Suprapubic skin (tissue), 4 donors: ENCODE results near the gene BARHL1.

Experiments
- POLR2A ChIP-seq, 2 donors: fragments of 450-650 bp; IDR thresholded peaks; one replicate each; pipeline ENCODE4 v1.6.1; 2017; ENCODE audit warnings: antibody characterized with exemption in 2 of 2, mild to moderate bottlenecking in 2 of 2, moderate library complexity in 2 of 2
- POLR2AphosphoS5 ChIP-seq, 3 donors: sonication (generic); formaldehyde crosslinking; IDR thresholded peaks; one replicate each; pipeline ENCODE4 v1.6.1; 2017; ENCODE audit warnings: antibody characterized with exemption in 3 of 3
- TF ChIP-seq, protein P1 (sequence below), 2 donors: fragments of 200-600 bp in 1 of 2; fragments of 450-650 bp in 1 of 2; sonication (generic) in 1 of 2; IDR thresholded peaks; one replicate each; pipeline ENCODE4 v1.5.1; 2016 to 2019; ENCODE audit warnings: antibody characterized with exemption in 2 of 2, mild to moderate bottlenecking in 1 of 2, moderate library complexity in 1 of 2

DNA sequence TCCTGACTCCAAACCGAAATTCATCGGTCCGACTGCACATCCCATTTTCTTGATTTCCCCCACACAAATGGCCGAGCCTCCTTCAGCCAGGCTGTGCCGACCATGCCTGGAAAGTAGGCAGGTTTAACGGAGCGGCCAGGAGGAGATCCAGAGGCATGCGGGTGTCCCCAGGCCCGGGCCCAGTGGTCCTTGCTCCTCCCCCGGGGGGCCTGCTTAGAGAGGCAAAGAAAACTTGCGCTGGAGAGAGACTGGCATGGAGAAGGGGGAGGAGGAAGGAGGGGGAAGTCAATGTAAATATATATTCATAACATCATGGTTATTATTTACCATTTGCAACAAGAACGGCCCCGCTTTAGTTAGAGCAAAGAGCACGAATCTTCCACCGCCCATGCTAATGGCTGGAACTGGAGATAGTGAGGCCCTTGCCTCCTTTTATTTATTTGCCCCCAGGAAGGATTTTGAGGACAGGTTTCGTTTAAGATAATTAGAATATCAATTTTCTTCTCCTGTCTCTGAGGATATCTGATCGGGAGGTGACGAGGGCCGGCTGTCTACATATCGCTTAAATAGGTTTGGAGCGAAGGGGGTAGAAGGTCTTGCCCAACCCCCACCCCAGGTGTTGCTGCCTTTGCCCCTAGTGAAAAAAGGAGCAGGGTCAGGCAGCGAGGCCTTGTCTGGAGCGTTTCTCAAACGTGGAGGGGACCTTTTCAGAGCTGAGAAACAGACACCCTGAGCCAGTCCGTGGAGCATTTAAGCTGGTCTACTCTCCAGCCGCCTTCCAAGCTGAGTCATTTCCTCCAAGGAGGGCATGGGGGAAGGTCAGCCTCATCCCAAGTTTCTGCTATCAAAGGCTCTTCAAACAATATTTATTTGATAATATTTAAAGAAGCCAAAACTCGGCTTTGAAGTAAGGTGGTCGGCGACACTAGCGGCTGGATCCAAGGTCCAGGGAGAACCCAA lies 2.5 kb downstream of the BARHL1 start:
- no peak for TF ChIP-seq POLR2AphosphoS5 (IDR thresholded peaks at IDR 0.05)
- TF ChIP-seq, protein P1, sequence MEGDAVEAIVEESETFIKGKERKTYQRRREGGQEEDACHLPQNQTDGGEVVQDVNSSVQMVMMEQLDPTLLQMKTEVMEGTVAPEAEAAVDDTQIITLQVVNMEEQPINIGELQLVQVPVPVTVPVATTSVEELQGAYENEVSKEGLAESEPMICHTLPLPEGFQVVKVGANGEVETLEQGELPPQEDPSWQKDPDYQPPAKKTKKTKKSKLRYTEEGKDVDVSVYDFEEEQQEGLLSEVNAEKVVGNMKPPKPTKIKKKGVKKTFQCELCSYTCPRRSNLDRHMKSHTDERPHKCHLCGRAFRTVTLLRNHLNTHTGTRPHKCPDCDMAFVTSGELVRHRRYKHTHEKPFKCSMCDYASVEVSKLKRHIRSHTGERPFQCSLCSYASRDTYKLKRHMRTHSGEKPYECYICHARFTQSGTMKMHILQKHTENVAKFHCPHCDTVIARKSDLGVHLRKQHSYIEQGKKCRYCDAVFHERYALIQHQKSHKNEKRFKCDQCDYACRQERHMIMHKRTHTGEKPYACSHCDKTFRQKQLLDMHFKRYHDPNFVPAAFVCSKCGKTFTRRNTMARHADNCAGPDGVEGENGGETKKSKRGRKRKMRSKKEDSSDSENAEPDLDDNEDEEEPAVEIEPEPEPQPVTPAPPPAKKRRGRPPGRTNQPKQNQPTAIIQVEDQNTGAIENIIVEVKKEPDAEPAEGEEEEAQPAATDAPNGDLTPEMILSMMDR (IDR thresholded peaks at IDR 0.05) = no peak
- no peak for TF ChIP-seq POLR2A (IDR thresholded peaks at IDR 0.05)
